DOHH2 (cell line): ENCODE measurements around the gene ATP8B4.
A peak's percentile ranks its signal among the peaks of the same experiment; 100 is the strongest.

Source experiments
- H3F3A ChIP-seq: fragments of 200-600 bp; sonication (generic), shearing (Covaris generic); 2 replicates; pipeline ENCODE4 v1.6.0; 2016; ENCODE audit warnings: antibody characterized with exemption, mild to moderate bottlenecking; ENCODE audit not compliant: control insufficient read depth, insufficient read depth
- H3K27ac ChIP-seq: fragments of 200-600 bp; sonication (generic); 2 replicates; pipeline ENCODE4 v1.5.1; 2014; ENCODE audit warnings: low read depth, mild to moderate bottlenecking, low read length, moderate library complexity
- H3K27me3 ChIP-seq: fragments of 200-600 bp; sonication (generic); 2 replicates; pipeline ENCODE4 v1.6.1; 2014; ENCODE audit warnings: mild to moderate bottlenecking, low read length, mixed read lengths; ENCODE audit not compliant: control insufficient read depth
- H3K36me3 ChIP-seq: fragments of 200-600 bp; sonication (generic); 2 replicates; pipeline ENCODE4 v1.6.1; 2014; ENCODE audit warnings: mild to moderate bottlenecking, low read length, moderate library complexity, mixed read lengths; ENCODE audit not compliant: control insufficient read depth
- H3K4me1 ChIP-seq: fragments of 200-600 bp; sonication (generic); 2 replicates; pipeline ENCODE4 v1.6.1; 2014; ENCODE audit warnings: mild to moderate bottlenecking, low read length, mixed read lengths; ENCODE audit not compliant: control insufficient read depth
- H3K4me2 ChIP-seq: fragments of 200-600 bp; sonication (generic); 2 replicates; pipeline ENCODE4 v1.6.0; 2014; ENCODE audit warnings: mild to moderate bottlenecking, low read length, moderate library complexity
- H3K4me3 ChIP-seq: fragments of 200-600 bp; sonication (generic); 2 replicates; pipeline ENCODE4 v1.5.1; 2014; ENCODE audit warnings: mild to moderate bottlenecking, low read length, mixed read lengths
- H3K79me2 ChIP-seq: fragments of 200-600 bp; sonication (generic); 2 replicates; pipeline ENCODE4 v1.6.1; 2014; ENCODE audit warnings: mild to moderate bottlenecking, low read length, mixed read lengths; ENCODE audit not compliant: control insufficient read depth
- H3K9me2 ChIP-seq: fragments of 200-600 bp; sonication (generic); replicated peaks from 2 replicates; pipeline ENCODE4 v1.6.1; 2014; ENCODE audit warnings: mild to moderate bottlenecking, low read length, mixed read lengths; ENCODE audit not compliant: control insufficient read depth
- H3K9me3 ChIP-seq: fragments of 200-600 bp; sonication (generic); 2 replicates; pipeline ENCODE4 v1.6.1; 2014; ENCODE audit warnings: antibody characterized with exemption, low read length, mixed read lengths; ENCODE audit not compliant: control insufficient read depth, insufficient read depth
- H4K20me1 ChIP-seq: fragments of 200-600 bp; sonication (generic); 2 replicates; pipeline ENCODE4 v1.6.0; 2014; ENCODE audit warnings: low read depth, mild to moderate bottlenecking, antibody characterized with exemption, low read length, moderate library complexity; ENCODE audit not compliant: control insufficient read depth, insufficient read depth
- EZH2phosphoT487 ChIP-seq: fragments of 200-600 bp; sonication (generic); IDR thresholded peaks from 2 replicates; pipeline ENCODE4 v1.6.1; 2017; ENCODE audit warnings: borderline replicate concordance, mild to moderate bottlenecking, antibody characterized with exemption, low read length, moderate library complexity, mixed read lengths
- TF ChIP-seq, protein P1 (sequence below): fragments of 200-600 bp; sonication (generic); IDR thresholded peaks from one replicate; pipeline ENCODE4 v1.5.1; 2014; ENCODE audit warnings: antibody characterized with exemption, mild to moderate bottlenecking, low read depth, low read length; ENCODE audit not compliant: poor library complexity, severe bottlenecking

Gene ATP8B4

GRCh38 chr15:49832511-49832910, 286.5 kb downstream of the ATP8B4 start:
- TF ChIP-seq, protein P1, sequence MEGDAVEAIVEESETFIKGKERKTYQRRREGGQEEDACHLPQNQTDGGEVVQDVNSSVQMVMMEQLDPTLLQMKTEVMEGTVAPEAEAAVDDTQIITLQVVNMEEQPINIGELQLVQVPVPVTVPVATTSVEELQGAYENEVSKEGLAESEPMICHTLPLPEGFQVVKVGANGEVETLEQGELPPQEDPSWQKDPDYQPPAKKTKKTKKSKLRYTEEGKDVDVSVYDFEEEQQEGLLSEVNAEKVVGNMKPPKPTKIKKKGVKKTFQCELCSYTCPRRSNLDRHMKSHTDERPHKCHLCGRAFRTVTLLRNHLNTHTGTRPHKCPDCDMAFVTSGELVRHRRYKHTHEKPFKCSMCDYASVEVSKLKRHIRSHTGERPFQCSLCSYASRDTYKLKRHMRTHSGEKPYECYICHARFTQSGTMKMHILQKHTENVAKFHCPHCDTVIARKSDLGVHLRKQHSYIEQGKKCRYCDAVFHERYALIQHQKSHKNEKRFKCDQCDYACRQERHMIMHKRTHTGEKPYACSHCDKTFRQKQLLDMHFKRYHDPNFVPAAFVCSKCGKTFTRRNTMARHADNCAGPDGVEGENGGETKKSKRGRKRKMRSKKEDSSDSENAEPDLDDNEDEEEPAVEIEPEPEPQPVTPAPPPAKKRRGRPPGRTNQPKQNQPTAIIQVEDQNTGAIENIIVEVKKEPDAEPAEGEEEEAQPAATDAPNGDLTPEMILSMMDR = peak; percentile 43
- no peak for TF ChIP-seq EZH2phosphoT487
- no peak overlapping the region for H3K4me2 ChIP-seq
- H3F3A ChIP-seq = no peaks in the 10 kb centered on the region
- H3K79me2 ChIP-seq = no peaks in the 10 kb centered on the region
- no peaks in the 10 kb centered on the region for H3K9me3 ChIP-seq
- no peaks in the 10 kb centered on the region for H3K36me3 ChIP-seq
- H3K27me3 ChIP-seq = no peaks in the 10 kb centered on the region
- no peak overlapping the region for H3K27ac ChIP-seq
- no peaks in the 10 kb centered on the region for H3K4me1 ChIP-seq
- H3K4me3 ChIP-seq = no peak overlapping the region
- no peaks in the 10 kb centered on the region for H3K9me2 ChIP-seq
- H4K20me1 ChIP-seq = no peaks in the 10 kb centered on the region

- no peaks in the 10 kb centered on the region for H3K36me3 ChIP-seq
- no peaks in the 10 kb centered on the region for H3K9me3 ChIP-seq
- no peak overlapping the region for H3K4me2 ChIP-seq
- H3K4me1 ChIP-seq = no peaks in the 10 kb centered on the region
- no peaks in the 10 kb centered on the region for H3F3A ChIP-seq
- no peaks in the 10 kb centered on the region for H4K20me1 ChIP-seq
- no peak for TF ChIP-seq EZH2phosphoT487
- TF ChIP-seq, protein P1 = no peak
- no peaks in the 10 kb centered on the region for H3K9me2 ChIP-seq
- H3K4me3 ChIP-seq = no peak overlapping the region
- H3K27me3 ChIP-seq = no peaks in the 10 kb centered on the region
- no peaks in the 10 kb centered on the region for H3K79me2 ChIP-seq
- H3K27ac ChIP-seq = no peak overlapping the region
Observed at GRCh38 chr15:49831206-49831965, 287.6 kb downstream of the ATP8B4 start.

GRCh38 chr15:49830391-49830790, 288.6 kb downstream of the ATP8B4 start:
- Histone ChIP-seq H3K4me1 (no peaks in the 10 kb centered on the region), H3K9me2 (no peaks in the 10 kb centered on the region), H3K36me3 (no peaks in the 10 kb centered on the region), H3K4me2 (no peak overlapping the region), H3K79me2 (no peaks in the 10 kb centered on the region), H4K20me1 (no peaks in the 10 kb centered on the region), H3K4me3 (no peak overlapping the region), H3K9me3 (no peaks in the 10 kb centered on the region), H3K27me3 (no peaks in the 10 kb centered on the region), H3F3A (no peaks in the 10 kb centered on the region), H3K27ac (no peak overlapping the region)
- TF ChIP-seq, protein P1 = no peak
- TF ChIP-seq EZH2phosphoT487 = no peak
